SH-SY5Y (cell line): ENCODE data around the gene PWP2.

Experiments used
- GATA2 ChIP-seq: IDR thresholded peaks from 2 replicates; pipeline ENCODE4 v1.6.1; 2011; ENCODE audit warnings: mild to moderate bottlenecking, low read depth, low read length
- GATA3 ChIP-seq: IDR thresholded peaks from 2 replicates; pipeline ENCODE4 v1.6.1; 2011; ENCODE audit warnings: low read depth, mild to moderate bottlenecking, low read length, moderate library complexity

DNA sequence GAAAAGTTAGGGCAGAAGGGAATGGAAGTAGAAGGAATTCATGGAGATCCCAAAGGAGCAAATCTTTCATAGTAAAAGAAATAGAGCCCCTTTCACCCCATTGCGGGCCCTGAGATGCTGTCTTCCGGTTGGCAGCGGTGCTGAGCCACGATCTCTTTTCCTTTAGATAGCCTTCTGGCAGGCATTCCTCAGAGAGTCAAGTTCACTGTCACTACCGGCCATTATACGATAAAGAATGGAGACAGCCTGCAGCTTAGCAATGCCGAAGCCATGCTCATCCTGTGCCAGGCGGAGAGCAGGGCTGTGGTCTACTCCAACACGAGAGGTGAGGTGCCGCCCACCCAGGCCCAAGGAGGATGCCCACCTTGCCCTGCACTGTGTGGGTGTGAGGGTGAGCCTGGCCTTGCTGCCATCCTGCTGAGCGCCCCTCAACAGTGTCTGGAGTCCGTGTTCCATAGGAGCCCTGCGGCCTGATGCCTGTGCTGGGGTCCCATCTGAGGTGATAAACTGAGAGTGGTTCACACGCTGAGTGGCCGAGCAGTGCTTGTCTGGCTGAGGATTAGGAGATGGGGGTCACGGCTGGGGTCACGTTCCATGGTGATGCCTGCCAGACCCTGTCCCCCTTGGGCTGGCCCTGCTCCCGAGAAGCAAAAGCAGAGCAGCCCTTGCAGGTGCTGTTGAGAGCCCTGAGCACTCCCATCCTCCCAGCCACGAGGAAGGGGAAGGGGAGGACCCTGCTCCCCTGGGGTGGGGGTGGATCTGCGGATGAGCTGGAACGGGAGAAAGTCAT is 20.4 kb upstream of the PWP2 start:
- TF ChIP-seq GATA3 = no peak
- TF ChIP-seq GATA2 = no peak
